Ishikawa (cell line): Measurements from ENCODE around the gene NDUFAF8.

Experiments
- CEBPB ChIP-seq: IDR thresholded peaks from 2 replicates; pipeline ENCODE4 v1.6.1; 2012
- CREB1 ChIP-seq: IDR thresholded peaks from 2 replicates; pipeline ENCODE4 v1.6.1; 2012; ENCODE audit warnings: low read depth
- EGR1 ChIP-seq: IDR thresholded peaks from 2 replicates; pipeline ENCODE4 v1.6.1; 2012
- EP300 ChIP-seq: IDR thresholded peaks from 2 replicates; pipeline ENCODE4 v1.6.1; 2012; ENCODE audit warnings: borderline replicate concordance
- FOXM1 ChIP-seq: IDR thresholded peaks from 2 replicates; pipeline ENCODE4 v1.6.1; 2012; ENCODE audit warnings: low read depth, borderline replicate concordance
- NFIC ChIP-seq: IDR thresholded peaks from 2 replicates; pipeline ENCODE4 v1.6.1; 2012
- RAD21 ChIP-seq: IDR thresholded peaks from 2 replicates; pipeline ENCODE4 v1.6.1; 2012; ENCODE audit warnings: low read depth
- TAF1 ChIP-seq: IDR thresholded peaks from 2 replicates; pipeline ENCODE4 v1.6.1; 2012; ENCODE audit warnings: low read depth, mild to moderate bottlenecking
- TCF12 ChIP-seq: IDR thresholded peaks from 2 replicates; pipeline ENCODE4 v1.6.1; 2012; ENCODE audit warnings: low read depth
- TEAD4 ChIP-seq: IDR thresholded peaks from 2 replicates; pipeline ENCODE4 v1.6.1; 2012
- YY1 ChIP-seq: IDR thresholded peaks from 2 replicates; pipeline ENCODE4 v1.6.1; 2012; ENCODE audit warnings: low read depth
- ZBTB7A ChIP-seq: IDR thresholded peaks from 2 replicates; pipeline ENCODE4 v1.6.1; 2012; ENCODE audit warnings: low read depth
- TF ChIP-seq, protein P1 (sequence below): IDR thresholded peaks from 2 replicates; pipeline ENCODE4 v1.6.1; 2012
- TF ChIP-seq, protein P2 (sequence below): IDR thresholded peaks from 2 replicates; pipeline ENCODE4 v1.6.1; 2012; ENCODE audit warnings: low read depth, mild to moderate bottlenecking
- TF ChIP-seq, protein P3 (sequence below): IDR thresholded peaks from 2 replicates; pipeline ENCODE4 v1.6.1; 2012

NDUFAF8 gene, protein sequence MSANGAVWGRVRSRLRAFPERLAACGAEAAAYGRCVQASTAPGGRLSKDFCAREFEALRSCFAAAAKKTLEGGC

DNA sequence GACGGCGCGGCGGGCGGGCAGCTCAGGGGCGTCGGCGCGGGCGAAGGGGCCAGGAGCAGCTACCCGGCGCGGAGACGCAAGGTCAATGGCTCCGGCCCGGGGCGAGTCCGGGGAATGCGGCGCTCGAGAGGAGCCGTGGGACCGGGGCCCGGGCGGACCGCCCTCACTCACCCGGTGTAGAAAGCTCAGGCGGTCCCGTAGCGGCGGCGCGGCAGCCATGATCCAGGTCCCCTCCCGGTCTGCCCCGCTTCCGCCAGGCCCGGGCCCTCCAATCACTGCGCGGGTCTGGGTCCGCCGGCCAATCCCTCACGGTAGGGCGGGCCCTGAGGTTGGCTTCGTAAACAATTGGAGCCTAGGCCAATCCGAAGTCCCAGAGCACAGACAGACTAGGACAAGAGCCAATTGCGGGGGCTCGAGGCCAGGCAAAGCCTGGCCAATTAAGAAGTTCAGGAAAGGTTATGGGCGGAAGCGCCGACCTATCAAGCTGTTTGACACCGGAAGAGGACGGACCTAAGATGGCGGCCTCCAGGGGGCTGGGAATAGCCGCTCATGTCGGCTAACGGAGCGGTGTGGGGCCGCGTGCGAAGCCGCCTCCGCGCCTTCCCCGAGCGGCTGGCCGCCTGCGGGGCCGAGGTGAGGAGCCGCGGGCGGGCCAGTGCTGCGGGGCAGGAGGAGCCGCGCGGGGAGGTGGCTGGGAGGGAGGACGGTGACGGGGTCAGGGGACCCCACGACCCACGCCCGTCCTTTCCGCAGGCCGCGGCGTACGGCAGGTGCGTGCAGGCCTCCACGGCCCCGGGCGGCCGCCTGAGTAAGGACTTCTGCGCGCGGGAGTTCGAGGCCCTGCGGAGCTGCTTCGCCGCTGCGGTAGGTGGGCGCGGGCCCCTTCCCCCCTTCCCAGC, at the start of gene NDUFAF8, which contains the start of gene TEPSIN:
Gene NDUFAF8 (plus strand): TSS at position 504 of the 899 bp plus-strand sequence. CDS start 46 bp downstream, at position 550.
Gene TEPSIN (minus strand): TSS at position 241 of the 899 bp plus-strand sequence. CDS start 22 bp downstream, at position 219.
- no peak for TF ChIP-seq TEAD4
- TF ChIP-seq YY1: peak; percentile 93
- TF ChIP-seq CREB1: peak; percentile 36; the same call in 1 of the 2 replicates
- TF ChIP-seq RAD21: no peak
- TF ChIP-seq TAF1: peak; percentile 44; the same call in 1 of the 2 replicates
- TF ChIP-seq, protein P1, sequence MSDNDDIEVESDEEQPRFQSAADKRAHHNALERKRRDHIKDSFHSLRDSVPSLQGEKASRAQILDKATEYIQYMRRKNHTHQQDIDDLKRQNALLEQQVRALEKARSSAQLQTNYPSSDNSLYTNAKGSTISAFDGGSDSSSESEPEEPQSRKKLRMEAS: peak; percentile 64
- peak; percentile 38; the same call in 1 of the 2 replicates for TF ChIP-seq FOXM1
- peak; percentile 28; the same call in 1 of the 2 replicates for TF ChIP-seq TCF12
- peak; percentile 70; the same call in 1 of the 2 replicates for TF ChIP-seq ZBTB7A
- no peak; the same call in 1 of the 2 replicates for TF ChIP-seq EGR1

DNA sequence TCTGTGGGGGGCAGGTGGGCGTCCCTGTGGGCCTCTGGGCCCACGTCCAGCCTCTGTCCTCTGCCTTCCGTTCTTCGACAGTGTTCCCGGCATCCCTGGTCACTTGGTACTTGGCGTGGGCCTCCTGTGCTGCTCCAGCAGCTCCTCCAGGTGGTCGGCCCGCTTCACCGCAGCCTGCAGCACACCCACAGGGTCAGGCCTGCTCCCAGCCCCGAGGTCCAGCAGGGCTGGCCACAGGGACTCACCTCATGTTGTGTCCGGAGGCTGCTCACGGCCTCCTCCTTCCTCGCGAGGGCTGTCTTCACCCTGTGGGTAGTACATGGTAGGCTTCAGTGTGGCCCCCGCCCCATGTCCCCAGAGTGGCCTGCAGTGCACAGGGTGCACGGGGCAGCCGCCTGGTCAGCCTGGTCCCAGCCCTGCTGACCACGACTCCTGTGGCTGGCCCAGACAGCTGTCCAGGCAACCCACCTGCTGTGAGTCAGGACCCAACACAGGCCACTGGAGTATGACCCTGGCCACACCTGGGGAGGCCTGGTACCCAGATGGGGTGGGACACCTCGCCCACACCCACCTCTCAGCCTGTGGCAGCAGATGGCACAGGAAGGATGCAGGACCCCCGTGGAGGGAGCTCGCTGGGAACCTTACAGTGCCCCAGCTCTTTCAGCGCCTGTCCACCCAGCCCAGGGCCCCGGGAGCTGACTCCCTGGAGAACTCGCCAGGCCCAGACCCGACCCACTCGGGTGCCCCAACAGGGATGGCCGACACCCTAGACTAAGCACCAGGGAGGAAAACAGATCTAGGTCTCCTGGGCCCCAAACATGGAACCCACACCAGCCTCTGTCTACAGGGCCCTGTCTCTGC, 49.2 kb upstream of the NDUFAF8 start:
- TF ChIP-seq RAD21 (peak; percentile 49; the same call in 1 of the 2 replicates), EP300 (no peak), NFIC (no peak)

DNA sequence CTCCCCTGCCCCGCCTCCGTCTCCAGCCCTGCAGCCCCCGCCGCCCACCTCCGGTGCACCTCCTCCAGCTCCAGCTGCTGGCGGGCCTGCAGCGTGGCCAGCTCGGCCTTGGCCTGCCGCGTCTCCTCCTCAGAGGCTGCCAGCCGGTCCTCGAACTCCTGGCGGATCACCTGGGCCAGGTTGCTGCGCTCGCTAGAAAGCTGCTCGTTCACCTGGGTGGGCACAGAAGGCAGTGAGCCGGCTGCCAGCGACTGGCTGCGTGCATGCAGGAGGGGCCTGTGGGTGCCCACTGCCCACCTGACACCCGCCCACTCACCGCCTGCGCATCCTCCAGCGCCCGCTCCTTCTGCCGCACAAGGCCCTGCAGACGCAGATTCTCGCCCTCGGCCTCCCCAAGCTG, 48.5 kb upstream of the NDUFAF8 start:
- no peak for TF ChIP-seq CREB1
- no peak for TF ChIP-seq TAF1
- TF ChIP-seq RAD21: no peak
- TF ChIP-seq, protein P2, sequence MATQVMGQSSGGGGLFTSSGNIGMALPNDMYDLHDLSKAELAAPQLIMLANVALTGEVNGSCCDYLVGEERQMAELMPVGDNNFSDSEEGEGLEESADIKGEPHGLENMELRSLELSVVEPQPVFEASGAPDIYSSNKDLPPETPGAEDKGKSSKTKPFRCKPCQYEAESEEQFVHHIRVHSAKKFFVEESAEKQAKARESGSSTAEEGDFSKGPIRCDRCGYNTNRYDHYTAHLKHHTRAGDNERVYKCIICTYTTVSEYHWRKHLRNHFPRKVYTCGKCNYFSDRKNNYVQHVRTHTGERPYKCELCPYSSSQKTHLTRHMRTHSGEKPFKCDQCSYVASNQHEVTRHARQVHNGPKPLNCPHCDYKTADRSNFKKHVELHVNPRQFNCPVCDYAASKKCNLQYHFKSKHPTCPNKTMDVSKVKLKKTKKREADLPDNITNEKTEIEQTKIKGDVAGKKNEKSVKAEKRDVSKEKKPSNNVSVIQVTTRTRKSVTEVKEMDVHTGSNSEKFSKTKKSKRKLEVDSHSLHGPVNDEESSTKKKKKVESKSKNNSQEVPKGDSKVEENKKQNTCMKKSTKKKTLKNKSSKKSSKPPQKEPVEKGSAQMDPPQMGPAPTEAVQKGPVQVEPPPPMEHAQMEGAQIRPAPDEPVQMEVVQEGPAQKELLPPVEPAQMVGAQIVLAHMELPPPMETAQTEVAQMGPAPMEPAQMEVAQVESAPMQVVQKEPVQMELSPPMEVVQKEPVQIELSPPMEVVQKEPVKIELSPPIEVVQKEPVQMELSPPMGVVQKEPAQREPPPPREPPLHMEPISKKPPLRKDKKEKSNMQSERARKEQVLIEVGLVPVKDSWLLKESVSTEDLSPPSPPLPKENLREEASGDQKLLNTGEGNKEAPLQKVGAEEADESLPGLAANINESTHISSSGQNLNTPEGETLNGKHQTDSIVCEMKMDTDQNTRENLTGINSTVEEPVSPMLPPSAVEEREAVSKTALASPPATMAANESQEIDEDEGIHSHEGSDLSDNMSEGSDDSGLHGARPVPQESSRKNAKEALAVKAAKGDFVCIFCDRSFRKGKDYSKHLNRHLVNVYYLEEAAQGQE: no peak
- TF ChIP-seq, protein P1: no peak
- TF ChIP-seq, protein P3, sequence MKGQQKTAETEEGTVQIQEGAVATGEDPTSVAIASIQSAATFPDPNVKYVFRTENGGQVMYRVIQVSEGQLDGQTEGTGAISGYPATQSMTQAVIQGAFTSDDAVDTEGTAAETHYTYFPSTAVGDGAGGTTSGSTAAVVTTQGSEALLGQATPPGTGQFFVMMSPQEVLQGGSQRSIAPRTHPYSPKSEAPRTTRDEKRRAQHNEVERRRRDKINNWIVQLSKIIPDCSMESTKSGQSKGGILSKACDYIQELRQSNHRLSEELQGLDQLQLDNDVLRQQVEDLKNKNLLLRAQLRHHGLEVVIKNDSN: no peak
- TF ChIP-seq FOXM1: no peak
- TF ChIP-seq TCF12: no peak
- TF ChIP-seq NFIC: no peak
- TF ChIP-seq EP300: no peak
- TF ChIP-seq YY1: no peak

DNA sequence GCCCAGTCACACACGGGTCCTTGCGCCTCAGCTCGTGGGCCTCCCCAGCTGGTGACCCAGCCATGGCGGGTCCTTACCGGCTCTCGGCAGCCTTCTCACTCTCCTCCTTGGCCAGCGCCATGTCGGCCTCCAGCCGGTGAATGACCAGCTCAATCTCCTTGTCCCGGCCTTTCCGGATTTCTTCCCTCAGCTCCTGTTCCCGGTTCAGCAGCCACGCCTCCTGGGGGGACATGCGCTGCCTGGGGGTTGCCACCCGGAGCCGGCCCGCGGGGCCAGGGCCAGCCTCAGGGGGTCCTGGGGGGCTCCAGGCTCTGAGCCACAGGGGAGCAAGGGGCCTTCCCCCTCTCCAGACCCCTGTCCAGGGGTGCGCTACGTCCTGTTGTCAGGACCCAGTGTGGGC, 48.0 kb upstream of the NDUFAF8 start:
- TF ChIP-seq EP300 (no peak), ZBTB7A (no peak), NFIC (no peak), FOXM1 (no peak), CREB1 (no peak), RAD21 (no peak), EGR1 (no peak), CEBPB (no peak), YY1 (no peak), TAF1 (no peak), TCF12 (no peak), TEAD4 (no peak)
- TF ChIP-seq, protein P3: no peak
- TF ChIP-seq, protein P1: no peak
- TF ChIP-seq, protein P2: no peak
